ENCODE data around the gene ABHD2.
"Not testable (repeated sequence)": the region's sequence is repeated elsewhere in the genome, so short reads cannot be mapped to it uniquely, and the experiment has no call there.

The ABHD2 gene

DNA sequence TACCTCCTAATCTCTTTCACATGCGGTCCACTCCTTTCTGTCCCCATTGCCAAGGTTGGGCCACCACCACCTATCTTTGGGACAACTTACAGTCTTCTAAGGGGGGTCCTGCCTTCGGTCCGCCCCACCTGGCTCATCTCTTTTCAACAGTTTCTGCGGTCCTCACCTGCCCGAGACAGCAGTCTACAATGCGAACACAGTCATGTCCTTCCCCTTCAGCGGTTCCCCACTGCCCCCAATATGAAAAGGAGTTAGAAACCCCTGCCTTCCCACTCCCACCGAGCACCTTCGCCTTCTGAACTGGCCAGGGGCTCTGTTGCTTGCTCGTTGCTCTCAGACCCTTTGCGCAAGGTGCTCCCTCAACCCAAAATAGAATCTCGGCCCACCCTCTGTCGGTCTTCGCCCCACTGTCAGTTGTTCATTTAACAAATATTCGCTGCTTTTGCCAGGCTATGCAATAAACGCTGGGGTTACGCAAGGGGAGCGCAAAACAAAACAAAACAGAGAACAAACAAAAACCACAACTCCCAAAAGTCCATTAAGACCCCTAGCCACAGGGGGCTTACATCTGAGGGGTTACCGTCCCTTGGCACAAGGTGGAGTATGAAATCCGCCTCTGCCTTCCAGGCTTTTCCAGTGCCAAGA lies 154.9 kb downstream of the ABHD2 start:
- no peak for DNase-seq

DNA sequence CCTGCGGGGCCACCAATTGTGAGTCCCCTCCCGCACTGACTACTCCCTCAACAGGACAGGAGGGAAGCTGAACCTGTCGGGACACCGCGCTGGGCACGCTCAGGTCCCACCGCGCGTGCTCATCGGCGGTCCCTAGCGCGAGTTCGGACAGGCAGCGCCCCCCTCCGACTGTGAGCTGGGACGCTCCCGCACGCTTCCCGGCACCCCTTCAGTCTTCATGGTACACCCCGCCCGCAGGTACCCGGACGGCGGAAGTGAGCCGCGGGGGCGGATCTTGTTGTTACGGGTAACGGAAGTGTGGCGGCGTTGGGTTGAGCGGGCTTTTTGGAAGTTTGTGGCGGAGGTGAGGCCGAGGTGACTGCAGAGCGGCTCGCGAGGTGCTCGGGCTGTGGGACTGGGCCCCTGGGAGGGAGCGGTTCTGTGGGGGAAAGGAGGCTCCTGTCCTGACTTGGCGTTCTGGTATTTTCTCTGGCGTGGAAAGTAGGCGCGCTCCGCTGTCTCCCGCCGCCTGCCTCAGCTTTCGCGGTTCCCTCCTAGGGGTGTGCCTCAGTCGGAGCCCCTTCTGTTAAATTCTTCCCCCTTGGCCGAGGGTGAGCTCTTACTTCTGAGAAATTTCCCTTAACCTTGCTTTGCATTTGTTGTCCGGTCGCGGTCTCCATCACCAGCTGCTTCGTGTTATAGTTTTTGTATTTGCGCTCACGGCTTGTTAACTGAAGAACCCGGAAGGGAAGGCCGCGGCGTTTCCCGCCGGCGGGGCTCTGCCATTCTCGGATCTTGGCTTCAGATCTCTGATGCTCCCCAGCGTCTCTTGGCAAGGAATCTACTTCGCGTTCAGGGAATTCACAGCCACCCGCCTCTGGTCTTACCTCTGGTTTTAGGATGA lies 155.7 kb downstream of the ABHD2 start, which contains the start of gene FANCI:
TSS of gene FANCI (plus strand) at position 289 of the 883 bp plus-strand sequence. CDS start 3,669 bp downstream, outside the sequence.
- peak; percentile 97 for DNase-seq

DNA sequence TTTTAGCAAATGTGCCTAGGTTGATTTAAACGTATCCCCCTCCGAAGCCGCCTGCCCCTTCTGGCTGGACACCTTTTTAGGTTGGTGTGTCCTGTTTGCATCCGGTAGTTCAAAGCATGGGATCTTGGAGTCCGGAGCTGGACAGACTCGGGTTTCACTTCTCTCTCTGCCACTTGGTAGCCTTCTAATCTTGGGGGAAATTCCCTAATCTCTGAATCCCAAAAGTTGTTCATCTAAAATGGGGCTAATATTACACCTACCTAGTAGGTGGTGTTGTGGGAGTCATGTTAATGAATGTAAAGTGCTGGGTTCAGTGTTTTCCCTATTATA lies 156.3 kb downstream of the ABHD2 start:
- DNase-seq, result no peak

DNA sequence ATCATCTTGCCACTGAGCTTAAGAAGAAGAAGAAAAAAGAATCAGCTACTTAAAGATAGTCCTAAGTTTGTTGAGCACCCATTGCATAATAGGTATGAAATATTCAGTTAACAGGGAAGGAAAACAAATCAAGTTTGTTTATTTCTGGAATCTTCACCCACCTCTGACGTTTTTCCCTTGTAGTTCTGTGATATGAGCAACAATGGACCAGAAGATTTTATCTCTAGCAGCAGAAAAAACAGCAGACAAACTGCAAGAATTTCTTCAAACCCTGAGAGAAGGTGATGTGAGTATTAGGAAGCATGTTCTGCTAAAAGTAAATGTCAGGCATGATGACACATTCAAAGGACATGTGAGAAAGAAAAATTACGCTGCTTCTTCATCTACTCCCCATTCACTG lies 159.2 kb downstream of the ABHD2 start:
- no peak for DNase-seq

DNA sequence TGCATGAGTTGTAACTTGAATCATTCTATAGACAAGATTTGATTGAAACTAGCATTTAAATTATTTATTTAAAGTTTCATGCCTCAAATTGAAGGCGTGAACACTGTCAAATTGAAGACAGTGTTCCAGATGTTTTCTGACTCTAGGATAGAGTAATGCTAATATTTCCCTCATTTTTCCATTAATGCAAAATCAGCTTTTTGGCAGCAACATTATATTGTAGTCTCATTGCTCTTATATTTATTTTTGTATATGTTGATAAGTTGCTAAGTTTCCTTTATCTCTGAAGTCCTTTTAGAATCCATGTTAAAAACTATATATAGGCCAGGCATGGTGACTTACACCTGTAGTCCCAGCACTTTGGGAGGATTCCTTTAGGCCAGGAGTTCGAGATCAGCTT lies 160.3 kb downstream of the ABHD2 start:
- no peak for DNase-seq

DNA sequence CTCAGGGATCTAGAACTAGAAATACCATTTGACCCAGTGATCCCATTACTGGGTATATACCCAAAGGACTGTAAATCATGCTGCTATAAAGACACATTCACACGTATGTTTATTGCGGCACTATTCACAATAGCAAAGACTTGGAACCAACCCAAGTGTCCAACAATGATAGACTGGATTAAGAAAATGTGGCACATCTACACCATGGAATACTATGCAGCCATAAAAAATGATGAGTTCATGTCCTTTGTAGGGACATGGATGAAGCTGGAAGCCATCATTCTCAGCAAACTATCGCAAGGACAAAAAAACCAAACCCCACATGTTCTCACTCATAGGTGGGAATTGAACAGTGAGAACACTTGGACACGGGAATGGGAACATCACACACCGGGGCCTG lies 161.9 kb downstream of the ABHD2 start:
- not testable (repeated sequence) for DNase-seq

Data from OCI-M1 (cell line).